Stimulated activated CD4-positive, alpha-beta T cell treated with anti-CD3 and anti-CD28 coated beads, Interleukin-15, amount 100 ng/mL, for 24 hours (primary cell): Measurements from ENCODE around the gene RYK.
A peak's percentile ranks its signal among the peaks of the same experiment; 100 is the strongest.
"Not testable (repeated sequence)": the region's sequence is repeated elsewhere in the genome, so short reads cannot be mapped to it uniquely, and the experiment has no call there.

ENCODE experiments used
- DNase-seq: peaks from one replicate; pipeline ENCODE4 v3.0.0-alpha.2; 2020

The RYK gene

DNA sequence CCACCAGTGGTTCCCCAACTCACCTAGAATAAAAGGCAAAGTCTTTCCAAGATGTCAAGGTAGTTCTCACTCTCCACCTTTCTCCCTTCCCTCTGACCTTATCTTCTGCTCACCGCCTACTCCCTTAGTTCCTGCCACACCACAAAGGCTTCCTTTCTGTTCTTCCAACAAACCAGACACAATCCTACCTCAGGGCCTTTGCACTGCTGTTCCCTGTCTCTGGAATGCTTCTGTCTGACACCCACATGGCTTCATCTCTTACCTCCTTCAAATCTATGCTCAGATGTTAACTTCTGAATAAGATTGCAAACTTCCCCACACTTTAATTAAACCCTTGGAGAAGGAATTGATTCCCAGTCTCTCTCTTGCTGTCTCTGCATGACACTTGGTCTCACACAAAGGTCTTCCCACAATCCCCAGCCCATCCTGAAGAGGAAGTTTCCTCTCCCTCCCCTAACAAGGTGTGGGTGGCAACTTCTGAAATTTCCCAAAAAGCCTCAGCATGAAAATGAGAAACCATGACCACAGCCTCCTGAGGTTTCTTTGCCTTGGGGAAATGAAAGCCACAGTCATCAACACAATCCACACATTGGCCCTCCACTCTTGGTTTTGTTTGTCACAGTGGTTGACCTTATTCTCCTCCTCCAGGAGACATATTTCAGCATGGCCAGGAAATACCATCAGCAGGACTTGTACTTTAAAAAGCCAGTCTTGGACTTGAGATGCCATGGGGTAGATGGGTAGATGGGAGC is 3.0 kb upstream of the RYK start:
- DNase-seq: peak; percentile 32

DNA sequence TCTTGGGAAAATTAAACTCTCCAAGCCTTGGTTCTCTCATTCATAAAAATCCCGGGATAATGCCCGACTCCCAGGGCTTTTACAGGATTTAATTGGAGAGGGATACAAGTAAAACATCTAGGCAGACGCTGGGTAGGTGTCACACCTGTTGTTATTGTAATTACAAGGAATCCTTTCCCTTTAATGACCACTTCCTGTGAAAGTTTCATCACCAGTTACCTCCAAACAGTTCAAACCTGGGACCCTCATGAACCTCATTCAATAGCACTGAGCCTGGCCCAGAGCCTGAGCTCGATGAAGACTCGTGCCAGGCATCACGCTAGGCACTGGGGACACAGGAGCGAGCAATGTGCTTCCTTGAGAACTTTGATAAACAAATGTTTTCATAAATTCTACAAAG is 2.1 kb upstream of the RYK start:
- no peak for DNase-seq

DNA sequence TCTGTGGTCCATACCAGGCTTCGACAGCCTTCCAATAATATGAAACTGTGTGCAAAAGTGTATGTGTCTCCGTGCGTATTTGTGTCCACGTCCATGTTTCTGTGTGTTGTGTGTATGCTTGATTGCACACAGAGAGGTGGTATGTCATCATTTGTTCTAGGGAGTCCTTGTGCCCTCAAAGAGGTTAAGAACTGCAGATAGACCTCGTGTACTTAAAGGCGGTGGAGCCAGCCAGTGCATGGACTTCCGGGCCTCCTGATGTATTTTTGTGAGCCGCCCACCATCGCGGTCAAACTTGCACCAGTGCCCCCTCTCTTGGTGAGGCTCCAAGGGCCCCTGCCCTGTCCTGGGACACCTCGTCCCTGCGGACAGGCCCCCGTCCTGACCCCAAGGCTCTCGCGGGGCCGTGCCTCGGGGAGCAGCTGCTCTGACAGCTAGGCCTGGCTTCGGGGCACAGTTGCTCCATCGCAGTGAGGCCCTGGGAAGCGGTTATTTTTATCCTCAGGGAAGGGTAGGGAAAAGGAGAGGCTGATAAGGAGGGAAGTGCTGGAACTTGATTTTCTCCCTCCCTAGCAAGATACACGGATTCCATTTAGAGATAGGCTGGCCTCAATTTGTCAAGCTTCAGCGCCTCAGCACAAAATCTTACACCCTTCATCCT is 1.2 kb upstream of the RYK start:
- no peak for DNase-seq

DNA sequence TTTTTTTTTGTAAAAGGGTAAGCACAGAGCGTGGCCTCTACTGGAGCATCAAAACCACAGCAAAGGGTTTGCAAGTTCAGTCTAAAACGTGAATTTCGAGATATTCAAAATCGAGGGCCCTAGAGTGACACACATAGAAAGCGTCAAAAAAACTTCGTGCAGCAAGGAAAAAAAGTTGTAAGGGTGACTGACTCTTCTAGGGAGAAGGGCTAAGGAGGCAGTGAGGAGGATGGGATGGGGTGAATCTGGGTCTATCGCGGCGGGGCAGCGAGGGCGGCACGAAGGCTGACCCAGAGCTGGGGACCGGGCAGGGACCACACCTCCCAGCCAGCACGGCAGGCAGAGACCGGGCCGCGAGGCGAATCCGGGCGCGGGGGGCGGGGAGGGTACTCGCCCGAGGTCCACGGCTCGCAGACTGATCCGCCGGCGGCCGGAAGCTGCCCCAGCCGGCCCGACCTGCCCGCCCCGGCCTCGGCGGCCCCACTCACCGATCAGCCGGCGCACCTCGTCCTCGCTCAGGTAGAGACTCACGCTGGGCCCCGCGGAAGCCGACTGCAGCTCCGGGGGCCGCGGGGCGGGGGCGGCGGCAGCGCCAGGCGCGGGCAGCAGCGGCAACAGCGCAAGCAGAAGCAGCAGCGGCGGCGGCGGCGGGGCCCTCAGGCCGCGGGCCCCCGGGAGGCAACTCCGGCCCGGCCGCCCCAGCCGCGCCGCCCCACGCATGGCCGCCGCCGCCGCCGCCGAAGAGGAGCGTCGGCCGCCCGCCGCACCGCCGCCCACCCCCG is 533 bp downstream of the RYK start:
- DNase-seq: peak; percentile 67

DNA sequence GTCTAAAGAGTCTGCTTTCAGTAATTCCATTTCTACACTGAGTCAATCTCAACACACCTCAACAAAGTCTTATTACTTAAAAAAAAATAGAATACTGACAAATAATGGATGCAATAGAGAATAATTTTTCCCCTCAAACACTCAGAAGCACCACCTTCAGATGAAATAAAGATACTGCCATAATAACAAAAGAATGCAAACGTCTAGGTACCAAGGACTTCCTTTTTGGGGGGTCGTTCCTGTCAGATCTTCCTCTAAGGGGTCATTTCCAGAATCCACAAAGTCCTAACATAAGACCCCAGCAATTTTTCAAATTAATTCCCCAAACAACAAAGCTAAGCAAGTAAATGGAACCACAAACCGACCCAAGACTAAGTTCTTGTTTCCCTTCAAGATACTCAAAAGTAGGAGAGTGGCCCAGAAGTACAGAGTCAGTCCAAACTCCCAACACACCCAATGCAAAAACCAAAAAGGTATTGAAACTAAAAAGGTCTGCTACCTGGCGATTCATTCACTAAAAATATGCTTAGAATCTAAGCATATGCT is 1.3 kb downstream of the RYK start:
- DNase-seq: no peak

DNA sequence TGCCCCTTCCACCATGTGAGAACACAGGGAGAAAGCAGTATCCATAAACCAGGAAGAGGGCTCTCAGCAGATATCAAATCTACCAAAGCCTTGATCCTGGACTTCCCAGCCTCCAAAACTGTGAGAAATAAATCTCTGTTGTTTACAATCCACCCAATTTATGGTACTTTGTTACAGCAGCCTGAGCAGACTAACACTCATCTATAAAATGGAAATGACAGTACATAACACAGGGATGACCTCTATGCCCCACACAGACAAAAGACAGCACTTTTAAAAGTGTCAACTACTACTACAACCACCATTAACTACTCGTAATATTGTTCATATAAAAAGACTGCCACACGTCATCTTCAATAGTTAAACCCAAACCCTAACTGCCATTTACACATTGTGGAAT is 5.7 kb downstream of the RYK start:
- no peak for DNase-seq

DNA sequence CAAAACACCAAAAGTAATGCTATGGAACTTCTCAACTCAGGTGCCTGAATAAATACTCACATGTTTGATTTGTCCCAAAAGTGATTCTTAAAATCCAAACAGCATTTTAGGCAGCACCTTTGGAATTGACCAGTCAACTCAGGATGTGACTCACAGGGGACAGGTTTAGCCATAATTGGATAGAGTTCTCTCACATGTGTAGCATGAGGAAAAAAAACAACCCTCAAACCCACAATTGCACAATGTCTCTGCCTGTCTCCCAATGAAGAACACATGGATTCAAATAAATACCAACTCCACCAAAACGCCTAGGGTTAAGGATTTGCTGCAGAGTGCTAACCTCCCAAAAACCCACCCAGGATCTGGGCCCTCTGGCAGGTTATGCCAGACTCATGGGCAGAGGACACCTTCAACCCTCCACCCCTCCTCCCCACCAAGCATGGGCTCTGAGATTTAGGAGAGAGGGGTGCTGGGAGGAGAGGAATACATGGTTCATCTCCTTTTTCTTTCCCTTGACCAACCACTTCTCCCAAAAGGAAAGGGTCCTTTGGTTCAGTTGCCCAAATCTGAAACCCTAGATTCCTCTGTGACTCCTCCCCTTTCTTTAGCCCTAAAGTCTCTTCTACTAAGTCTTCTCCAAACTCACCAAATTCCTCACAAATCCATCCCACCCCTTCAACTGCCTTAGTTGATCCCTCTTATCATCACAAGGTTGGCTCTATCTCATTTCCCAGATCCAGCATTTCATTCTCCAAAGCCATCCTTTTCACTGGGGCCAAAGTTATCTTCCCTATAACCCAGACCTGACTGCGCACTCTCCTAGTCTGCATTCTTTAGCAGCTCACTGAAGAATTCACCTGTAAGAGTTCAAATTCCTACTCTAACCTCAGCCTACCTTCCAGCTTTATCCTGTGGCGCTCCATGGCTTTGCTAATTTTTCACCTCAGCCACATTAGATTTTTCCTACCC is 7.7 kb downstream of the RYK start:
- DNase-seq: no peak

DNA sequence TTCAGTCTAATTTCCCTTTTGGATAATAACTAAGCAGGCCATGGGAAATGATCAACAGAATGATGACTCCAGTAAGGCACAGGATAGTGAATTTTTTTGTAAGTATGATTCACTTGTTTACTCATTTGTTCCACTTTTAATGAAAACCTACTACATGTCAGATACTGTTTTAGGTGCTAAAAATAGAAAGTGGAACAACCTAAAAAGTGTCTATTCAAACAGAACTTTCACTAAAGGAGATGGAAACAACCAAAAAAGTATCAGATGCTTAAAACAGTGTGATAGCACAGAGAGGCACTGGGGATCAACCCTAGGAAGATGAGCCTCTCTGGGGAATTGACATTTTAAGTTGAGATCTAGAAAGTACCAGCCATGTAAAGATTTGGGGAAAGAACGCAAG is 11.1 kb downstream of the RYK start:
- DNase-seq: peak; percentile 10

DNA sequence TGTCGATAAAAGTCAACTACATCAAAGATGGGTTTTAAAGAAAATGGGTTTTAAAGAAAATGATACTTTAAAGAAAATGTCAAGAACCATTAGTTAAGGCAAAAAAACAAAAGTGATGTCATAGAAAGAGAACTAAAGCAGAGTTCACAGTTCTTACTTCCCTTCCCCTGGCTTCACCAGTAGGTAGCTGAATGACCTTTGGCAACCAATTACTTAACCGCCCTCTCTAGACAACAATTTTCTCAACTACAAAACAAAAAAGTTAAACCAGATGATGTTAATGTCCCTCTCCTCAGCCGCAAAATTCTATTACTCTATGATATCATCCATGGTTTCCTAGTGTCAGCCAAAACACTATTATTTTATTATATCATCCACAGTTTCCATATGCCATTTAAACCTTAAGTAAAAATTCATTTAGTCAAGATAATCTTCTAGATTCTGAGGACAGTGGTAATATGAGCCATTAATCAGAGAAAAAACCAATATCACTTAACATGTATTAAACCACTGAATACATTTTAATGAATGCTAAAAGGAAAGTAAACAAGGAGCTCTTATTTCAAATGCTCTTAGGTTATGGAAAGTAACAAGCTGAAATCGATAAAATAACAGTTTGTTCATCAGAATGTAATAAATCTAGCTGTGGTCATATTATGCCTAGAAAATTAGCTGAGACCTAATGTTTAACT is 13.1 kb downstream of the RYK start:
- no peak for DNase-seq

DNA sequence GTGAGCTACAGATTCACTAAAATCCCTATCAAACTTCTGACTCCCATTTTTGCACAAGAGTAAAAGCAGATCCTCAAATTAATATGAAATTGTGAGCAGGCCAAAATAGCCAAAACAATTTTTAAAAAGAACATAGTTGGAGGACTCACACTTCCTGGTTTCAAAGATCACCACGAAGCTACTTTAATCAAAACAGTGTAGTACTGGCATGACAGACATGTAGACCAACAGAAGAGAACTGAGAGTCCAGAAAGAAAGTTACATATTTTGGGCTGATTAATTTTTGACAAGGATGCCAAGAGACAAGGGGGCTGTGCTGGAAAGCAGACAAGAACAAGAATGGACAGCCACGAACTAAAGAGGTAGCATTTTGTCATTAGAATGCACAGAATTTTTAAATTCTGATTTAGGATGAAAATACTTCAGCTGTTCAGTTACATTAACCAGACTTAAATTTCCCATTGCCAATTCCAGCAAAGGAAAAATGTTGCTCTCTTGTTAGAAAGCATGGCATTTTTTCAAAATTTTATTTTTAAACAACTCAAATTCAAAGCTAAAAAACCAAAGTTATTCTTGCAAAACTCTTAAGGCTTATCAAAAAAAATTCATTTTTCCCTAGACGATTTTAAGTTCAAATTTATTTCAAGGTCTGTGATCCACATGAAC is 14.0 kb downstream of the RYK start:
- DNase-seq: no peak

DNA sequence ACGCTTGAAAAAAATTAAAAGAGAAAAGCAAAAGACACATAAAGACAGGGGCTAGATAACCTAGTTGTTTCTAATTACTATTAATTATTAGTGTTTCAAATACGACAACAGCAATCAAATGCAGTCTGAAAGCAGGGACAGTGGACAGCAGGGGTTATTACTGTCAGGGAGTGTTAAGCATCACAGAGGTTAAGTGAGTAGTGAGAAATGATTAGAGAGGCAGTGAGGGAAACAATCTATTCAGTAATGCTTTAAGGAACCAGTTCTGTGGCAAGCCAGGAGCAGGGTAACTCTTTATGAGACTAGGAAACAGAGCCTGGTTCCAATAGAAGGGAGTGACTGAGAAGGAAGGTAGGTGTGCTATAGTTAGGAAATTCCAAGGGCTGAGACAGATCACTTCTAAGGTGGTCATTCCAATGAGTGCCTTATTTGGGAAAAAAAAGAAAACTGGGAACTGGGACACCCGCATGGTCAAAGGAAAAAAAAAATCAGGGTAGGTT is 15.0 kb downstream of the RYK start:
- DNase-seq: no peak

DNA sequence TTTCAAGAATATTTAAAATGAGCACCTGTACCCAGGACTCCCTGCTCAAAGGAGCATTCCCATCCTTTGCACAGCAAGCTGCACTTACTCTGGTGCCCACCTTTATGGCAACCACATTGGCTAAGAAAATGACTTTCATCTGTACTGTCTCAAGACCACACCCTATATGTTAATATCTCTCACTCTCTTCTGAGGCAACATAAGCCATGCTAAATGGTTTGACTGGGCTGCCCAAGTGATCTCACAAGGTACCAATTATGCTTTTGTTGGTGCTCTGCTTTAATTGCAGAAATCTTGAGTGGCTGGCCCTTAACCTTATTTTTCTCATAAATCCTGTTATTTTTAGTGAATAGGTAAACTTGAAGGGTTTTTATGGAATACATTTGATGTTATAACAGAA is 17.7 kb downstream of the RYK start:
- DNase-seq: no peak

DNA sequence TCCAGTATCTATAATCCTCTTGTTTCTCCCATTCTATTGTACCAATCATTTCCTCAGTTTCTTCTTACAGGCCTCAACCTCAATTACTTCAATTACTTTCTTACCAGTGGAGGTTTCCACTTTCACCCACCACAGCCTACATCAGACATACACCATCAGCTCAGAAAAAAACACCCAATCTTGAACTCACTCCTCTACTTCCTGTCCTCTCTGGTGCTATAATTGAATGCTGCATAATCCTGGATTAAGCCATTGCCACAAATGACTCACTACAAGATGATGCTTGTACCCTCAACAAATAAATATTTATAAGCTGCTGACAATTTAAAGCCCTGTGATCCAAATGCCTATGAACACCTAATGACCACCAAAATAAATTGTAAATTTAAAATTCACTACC is 18.5 kb downstream of the RYK start:
- DNase-seq: no peak

DNA sequence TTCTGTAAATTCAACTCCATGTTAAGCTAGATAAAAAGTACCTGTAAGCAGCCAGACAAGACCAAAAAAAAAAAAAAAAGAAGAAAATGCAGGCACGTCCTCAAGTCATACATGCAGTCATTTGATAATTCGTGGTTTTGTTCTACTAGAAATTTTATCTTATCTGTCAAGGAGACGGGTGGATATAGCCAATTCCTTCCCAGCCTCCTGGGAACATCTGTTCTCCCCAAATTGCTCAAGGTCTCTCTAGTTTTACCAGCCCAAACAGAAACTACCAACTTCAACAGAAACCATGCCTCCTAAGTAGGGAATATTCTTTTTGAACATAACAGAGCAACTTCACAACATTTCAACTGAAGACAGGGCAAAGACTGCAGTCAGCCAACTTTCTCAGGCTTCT is 19.5 kb downstream of the RYK start:
- no peak for DNase-seq

DNA sequence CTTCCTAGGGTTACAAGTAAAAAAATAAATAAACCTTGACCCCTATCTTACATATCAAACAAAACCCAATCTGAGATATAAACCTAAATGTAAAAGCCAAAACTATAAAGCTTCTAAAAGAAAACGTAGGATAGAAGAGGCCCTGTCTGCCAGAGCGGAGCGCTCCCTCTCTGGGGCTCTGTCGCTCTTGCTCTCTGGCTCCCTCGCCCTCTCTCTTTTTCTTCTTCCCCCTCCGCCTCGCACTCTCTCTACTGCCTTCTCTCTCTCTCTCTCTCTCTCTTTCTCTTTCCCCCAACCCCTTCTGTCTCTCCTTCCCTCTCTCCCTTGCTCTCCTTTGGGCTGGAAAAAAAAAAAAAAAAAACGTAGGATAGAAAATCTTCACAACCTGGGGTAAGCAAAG is 21.6 kb downstream of the RYK start:
- no peak for DNase-seq

DNA sequence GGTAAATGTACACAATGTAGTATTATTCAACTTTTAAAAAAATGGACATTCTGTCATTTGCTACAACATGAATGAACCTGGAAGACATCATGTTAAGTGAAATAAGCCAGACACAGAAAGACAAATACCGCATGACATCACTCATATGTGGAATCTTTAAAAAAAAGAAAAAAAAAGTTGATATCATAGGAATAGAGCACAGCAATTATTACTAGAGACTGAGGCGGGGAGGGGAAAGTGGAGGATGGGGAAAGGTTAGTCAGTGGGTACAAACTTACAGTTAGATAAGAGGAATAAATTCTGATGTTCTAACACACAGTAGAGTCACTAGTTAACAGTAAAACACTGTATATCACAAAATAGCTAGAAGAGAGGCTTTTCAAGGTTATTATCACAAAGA is 22.2 kb downstream of the RYK start:
- DNase-seq: no peak

DNA sequence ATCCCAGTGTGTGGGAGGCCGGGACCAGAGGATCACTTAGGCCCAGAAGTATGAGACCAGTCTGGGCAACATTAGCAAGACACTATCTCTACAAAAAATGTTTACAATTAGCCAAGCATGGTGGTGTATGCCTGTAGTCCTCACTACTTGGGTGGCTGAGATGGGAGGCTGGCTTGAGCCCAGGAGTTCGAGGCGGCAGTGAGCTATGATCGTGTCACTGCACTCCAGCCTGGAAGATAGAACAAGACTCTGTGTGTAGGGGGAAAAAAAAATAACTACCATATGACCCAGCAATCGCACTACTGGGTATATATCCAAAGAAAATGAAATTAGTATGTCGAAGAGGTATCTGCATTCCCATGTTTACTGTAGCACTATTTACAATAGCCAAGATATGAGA is 22.6 kb downstream of the RYK start:
- no peak for DNase-seq

DNA sequence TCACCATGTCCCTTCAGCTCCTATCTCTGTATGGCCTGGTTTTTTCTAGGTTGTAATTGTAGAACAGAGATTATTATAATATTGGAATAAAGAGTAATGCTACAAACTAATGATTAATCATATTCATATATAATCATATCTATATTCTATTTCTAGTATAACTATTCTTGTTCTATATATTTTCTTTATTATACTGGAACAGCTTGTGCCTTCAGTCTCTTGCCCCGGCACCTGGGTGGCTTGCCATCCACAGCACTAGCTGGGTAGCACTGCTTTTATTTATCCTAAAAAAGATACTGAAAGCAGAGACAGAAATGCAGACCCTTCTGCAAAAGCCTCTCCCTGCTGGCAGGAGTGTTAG is 25.9 kb downstream of the RYK start:
- DNase-seq: not testable (repeated sequence)

DNA sequence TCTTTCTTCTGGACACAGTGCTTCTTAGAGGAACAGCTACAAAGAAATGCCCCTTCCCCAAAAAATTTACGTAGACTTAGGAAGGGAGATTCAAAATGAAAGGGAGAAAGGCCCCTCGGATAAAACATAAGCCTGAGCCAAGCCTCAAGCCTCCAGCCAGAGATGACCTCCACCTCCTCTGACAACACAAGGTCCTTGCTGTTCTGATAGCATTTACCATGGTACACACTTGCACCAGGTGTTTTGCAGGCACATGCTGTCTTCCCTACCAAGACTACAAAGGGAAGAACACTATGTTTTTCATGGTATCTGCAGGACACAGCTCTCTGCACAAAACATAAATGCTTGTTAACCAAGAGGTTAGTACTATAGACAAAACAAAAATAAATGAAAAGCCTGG is 27.8 kb downstream of the RYK start:
- no peak for DNase-seq

DNA sequence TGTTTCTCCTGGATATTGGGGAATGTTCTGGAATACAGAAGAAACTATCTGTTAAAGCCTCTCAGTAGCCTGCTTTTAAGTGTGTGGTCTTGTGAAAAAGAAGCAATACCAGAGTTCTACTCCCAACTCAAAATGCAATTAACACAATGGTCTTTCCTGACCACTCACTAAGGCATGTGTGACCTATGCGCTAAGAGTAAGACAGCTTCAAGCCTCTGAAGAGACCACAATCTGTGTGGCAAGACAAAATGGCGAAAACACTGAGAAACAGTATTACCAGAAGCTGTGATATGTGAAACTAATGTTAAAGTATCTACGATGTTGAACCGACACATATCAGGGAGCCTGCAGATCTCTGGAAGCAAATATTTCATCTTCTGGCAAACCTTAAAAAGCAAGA is 33.8 kb downstream of the RYK start:
- DNase-seq: no peak

DNA sequence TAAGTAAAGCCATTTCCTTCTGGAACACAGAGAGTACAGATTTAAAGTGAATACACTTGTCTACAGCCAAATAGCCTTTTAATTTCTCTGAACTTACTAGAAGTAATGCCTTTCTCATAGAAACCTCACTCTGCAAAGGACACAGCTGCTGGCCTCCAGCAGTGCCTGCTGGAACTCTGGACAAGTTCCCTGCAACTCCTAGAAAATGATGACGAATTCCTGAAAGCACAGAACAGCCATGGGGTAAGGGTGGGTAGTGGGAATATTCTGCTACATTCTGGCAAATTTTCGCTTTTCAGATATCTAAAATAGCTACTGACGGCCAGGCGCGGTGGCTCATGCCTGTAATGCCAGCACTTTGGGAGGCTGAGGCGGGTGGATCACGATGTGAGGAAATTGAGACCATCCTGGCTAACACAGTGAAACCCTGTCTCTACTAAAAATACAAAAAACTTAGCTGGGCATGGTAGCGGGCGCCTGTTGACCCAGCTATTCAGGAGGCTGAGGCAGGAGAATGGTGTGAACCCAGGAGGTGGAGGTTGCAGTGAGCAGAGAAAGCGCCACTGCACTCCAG is 34.4 kb downstream of the RYK start:
- DNase-seq: no peak
